ENCODE results near the gene ORMDL1. TPM values are rescaled to one million over a fixed set of nuclear protein-coding genes. Genes with fewer than 3 reads are reported as not detected.

The ORMDL1 gene
- total and polyA plus RNA-seq, 2 of the 13 experiments (the other 11 are each of a cell fraction or from before 2014, with no cell fraction given): 67.5 to 160 TPM

DNA sequence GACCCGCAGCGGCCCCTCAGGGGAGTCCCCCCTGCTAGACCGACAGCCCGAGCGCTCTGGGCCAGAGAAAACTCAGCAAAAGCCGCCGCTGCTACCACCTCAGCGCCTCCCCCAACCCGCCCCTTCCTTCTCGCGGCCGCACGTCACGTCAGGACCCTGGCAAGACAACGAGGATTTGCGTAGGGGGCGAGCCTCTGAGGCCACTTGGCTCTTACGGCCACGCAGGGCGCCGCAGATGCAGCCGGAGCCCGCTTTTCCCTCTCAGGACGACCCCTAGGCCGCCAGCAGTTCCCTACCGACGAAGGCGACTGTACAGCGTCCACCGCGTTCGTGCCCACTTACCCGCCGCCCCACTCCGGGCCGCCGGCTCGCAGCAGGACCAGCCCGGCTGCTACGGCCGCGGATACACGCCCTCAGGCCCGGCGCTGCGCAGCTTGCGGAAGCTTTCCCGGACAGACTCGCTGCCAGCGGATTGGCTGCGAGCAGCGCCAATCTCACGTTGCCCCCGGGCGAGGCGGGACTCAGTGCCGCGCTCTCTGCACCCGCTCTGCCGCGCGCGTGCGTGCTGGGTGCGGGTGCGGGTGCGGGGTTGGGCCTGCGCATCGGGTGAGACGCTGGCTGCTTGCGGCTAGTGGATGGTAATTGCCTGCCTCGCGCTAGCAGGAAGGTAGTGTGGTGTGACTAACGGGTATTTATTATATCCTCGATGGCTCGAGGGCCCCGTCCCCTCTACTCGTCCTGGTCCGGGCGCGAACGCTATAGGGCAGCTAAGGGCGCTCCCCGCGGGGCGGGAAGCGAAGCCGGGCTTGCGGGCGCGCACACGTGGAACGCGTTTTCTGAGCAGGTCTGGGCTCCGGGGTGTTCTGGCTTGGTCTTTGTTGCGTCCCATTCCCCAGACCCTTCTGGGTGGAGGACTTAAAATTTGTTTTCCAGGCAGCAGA is at the start of gene ORMDL1, which contains the start of gene PMS1 (continued):
- TF ChIP-seq ZNF609 (CRISPR knock-in tag; IDR thresholded peaks at IDR 0.05; ENCODE audit: borderline replicate concordance) (peak; percentile 64), ZBTB3 (CRISPR knock-in tag; IDR thresholded peaks at IDR 0.05; ENCODE audit: borderline replicate concordance, low read depth) (peak; percentile 77), TFDP2 (CRISPR knock-in tag; IDR thresholded peaks at IDR 0.05) (peak; percentile 93), MXD4 (CRISPR knock-in tag; IDR thresholded peaks at IDR 0.05) (peak; percentile 94), RFXAP (CRISPR knock-in tag; IDR thresholded peaks at IDR 0.05; ENCODE audit: borderline replicate concordance) (peak; percentile 82), ELF4 (CRISPR knock-in tag; IDR thresholded peaks at IDR 0.05; ENCODE audit: borderline replicate concordance) (0 out of 2 replicates have a peak, but pooled peaks have one; percentile 83), PRMT3 (CRISPR knock-in tag; IDR thresholded peaks at IDR 0.05; ENCODE audit: borderline replicate concordance, low read depth) (peak; percentile 92; the same call in 1 of the 2 replicates), KLF16 (CRISPR knock-in tag; IDR thresholded peaks at IDR 0.05) (peak; percentile 87 to 94), MAFK (conservative IDR thresholded peaks at IDR 0.05 in 1 of 2, IDR thresholded peaks at IDR 0.05 in 1 of 2; ENCODE audit: low read length in 2 of 2) (no peak), TCF12 (IDR thresholded peaks at IDR 0.05) (no peak), TCF12 (CRISPR knock-in tag; IDR thresholded peaks at IDR 0.05) (peak; percentile 95), ZNF383 (CRISPR knock-in tag; IDR thresholded peaks at IDR 0.05; ENCODE audit: borderline replicate concordance) (peak; percentile 95; the same call in 1 of the 2 replicates), MED8 (CRISPR knock-in tag; IDR thresholded peaks at IDR 0.05; ENCODE audit: insufficient replicate concordance) (peak; percentile 97), FOXK2 (IDR thresholded peaks at IDR 0.05) (peak; percentile 32; the same call in 1 of the 2 replicates), PHF8 (CRISPR knock-in tag; IDR thresholded peaks at IDR 0.05) (peak; percentile 100), PLRG1 (conservative IDR thresholded peaks at IDR 0.05) (no peak)
- TF ChIP-seq, protein P1, sequence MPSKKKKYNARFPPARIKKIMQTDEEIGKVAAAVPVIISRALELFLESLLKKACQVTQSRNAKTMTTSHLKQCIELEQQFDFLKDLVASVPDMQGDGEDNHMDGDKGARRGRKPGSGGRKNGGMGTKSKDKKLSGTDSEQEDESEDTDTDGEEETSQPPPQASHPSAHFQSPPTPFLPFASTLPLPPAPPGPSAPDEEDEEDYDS (CRISPR knock-in tag; IDR thresholded peaks at IDR 0.05): peak; percentile 75
- TF ChIP-seq, protein P2, sequence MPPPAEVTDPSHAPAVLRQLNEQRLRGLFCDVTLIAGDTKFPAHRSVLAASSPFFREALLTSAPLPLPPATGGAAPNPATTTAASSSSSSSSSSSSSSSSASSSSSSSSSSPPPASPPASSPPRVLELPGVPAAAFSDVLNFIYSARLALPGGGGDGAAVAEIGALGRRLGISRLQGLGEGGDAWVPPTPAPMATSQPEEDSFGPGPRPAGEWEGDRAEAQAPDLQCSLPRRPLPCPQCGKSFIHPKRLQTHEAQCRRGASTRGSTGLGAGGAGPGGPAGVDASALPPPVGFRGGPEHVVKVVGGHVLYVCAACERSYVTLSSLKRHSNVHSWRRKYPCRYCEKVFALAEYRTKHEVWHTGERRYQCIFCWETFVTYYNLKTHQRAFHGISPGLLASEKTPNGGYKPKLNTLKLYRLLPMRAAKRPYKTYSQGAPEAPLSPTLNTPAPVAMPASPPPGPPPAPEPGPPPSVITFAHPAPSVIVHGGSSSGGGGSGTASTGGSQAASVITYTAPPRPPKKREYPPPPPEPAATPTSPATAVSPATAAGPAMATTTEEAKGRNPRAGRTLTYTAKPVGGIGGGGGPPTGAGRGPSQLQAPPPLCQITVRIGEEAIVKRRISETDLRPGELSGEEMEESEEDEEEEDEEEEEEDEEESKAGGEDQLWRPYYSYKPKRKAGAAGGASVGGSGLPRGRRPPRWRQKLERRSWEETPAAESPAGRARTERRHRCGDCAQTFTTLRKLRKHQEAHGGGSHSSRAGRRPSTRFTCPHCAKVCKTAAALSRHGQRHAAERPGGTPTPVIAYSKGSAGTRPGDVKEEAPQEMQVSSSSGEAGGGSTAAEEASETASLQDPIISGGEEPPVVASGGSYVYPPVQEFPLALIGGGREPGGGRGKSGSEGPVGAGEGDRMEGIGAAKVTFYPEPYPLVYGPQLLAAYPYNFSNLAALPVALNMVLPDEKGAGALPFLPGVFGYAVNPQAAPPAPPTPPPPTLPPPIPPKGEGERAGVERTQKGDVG (CRISPR knock-in tag; IDR thresholded peaks at IDR 0.05; ENCODE audit: borderline replicate concordance): peak; percentile 81
